ENCODE measurements around the gene AK5. TPM values are rescaled to one million over a fixed set of nuclear protein-coding genes. Genes with fewer than 3 reads are reported as not detected.

The AK5 gene
- total and polyA plus RNA-seq, 12 donors = 0.25 to 1.7 (median 0.87) TPM

GRCh38 chr1:77385551-77385950, 103.7 kb downstream of the AK5 start:
- H3K4me1 ChIP-seq = no peaks in the 10 kb centered on the region
- DNase-seq (no peak), ATAC-seq (no peak)
- H3K27me3 ChIP-seq = peaks cover 0 to 6% (median 0%) of the 10 kb centered on the region in 7 donors
- H3K9me3 ChIP-seq = no peaks in the 10 kb centered on the region
- no peak overlapping the region for H3K4me3 ChIP-seq
- H3K36me3 ChIP-seq = no peaks in the 10 kb centered on the region
- intact Hi-C loops (cut with DNase I) = no loop called here
- WGBS, 2 donors = 88 to 92% methylated on average over 3 of the region's 3 CpGs
- no peak for TF ChIP-seq CTCF (IDR thresholded peaks at IDR 0.05)
- no peak overlapping the region for H3K27ac ChIP-seq

GRCh38 chr1:77386276-77386675, 104.5 kb downstream of the AK5 start:
- ATAC-seq = no peak
- Histone ChIP-seq H3K4me3 (no peak overlapping the region), H3K9me3 (no peaks in the 10 kb centered on the region), H3K27ac (no peak overlapping the region), H3K4me1 (no peaks in the 10 kb centered on the region), H3K27me3 (peaks cover 0 to 6% (median 0%) of the 10 kb centered on the region in 7 donors), H3K36me3 (no peaks in the 10 kb centered on the region)
- intact Hi-C loops (cut with DNase I) = no loop called here
- TF ChIP-seq CTCF (IDR thresholded peaks at IDR 0.05) = no peak
- no peak for DNase-seq

GRCh38 chr1:77387553-77387952, 105.7 kb downstream of the AK5 start:
- Histone ChIP-seq H3K27ac (no peak overlapping the region), H3K4me3 (no peak overlapping the region), H3K36me3 (no peaks in the 10 kb centered on the region), H3K27me3 (peaks cover 0 to 6% (median 0%) of the 10 kb centered on the region in 7 donors), H3K4me1 (no peaks in the 10 kb centered on the region), H3K9me3 (no peaks in the 10 kb centered on the region)
- intact Hi-C loops (cut with DNase I) = no loop called here
- no peak for DNase-seq
- WGBS, 2 donors = 69 to 79% methylated on average over 1 of the region's 1 CpG
- no peak for TF ChIP-seq CTCF (IDR thresholded peaks at IDR 0.05)
- ATAC-seq = no peak

- H3K27ac ChIP-seq = no peak overlapping the region
- intact Hi-C loops (cut with DNase I) = no loop called here
- 68 to 82% methylated on average over 3 of the region's 3 CpGs for WGBS, 2 donors
- DNase-seq (no peak), ATAC-seq (no peak)
- TF ChIP-seq CTCF (IDR thresholded peaks at IDR 0.05) = no peak
- H3K4me3 ChIP-seq = no peak overlapping the region
- H3K9me3 ChIP-seq = no peaks in the 10 kb centered on the region
- peaks cover 0 to 6% (median 0%) of the 10 kb centered on the region in 7 donors for H3K27me3 ChIP-seq
- no peaks in the 10 kb centered on the region for H3K36me3 ChIP-seq
- H3K4me1 ChIP-seq = no peaks in the 10 kb centered on the region
Observed at GRCh38 chr1:77388661-77389060, 106.8 kb downstream of the AK5 start.
